Vagina (tissue), 2 donors: Measurements from ENCODE around the gene EFHB. TPM values are rescaled to one million over a fixed set of nuclear protein-coding genes. Genes with fewer than 3 reads are reported as not detected.
"Not testable (repeated sequence)": the region's sequence is repeated elsewhere in the genome, so short reads cannot be mapped to it uniquely, and the experiment has no call there.

ENCODE experiments used
- DNase-seq, 2 donors: peaks; one replicate each; pipeline ENCODE4 v3.0.0-alpha.2; 2017; ENCODE audit errors: extremely low spot score in 2 of 2
- H3K27ac ChIP-seq: fragments of 200-600 bp; sonication (generic); one replicate; pipeline ENCODE4 v1.5.1; 2019
- H3K27me3 ChIP-seq: fragments of 200-600 bp; sonication (generic); one replicate; pipeline ENCODE4 v1.5.1; 2019
- H3K36me3 ChIP-seq, 2 donors: fragments of 200-600 bp; sonication (generic); one replicate each; pipeline ENCODE4 v1.5.1; 2017 to 2019
- H3K4me1 ChIP-seq: fragments of 200-600 bp; sonication (generic); one replicate; pipeline ENCODE4 v1.5.1; 2019
- H3K4me3 ChIP-seq, 2 donors: fragments of 200-600 bp; sonication (generic); 1 replicate in 1 of 2; 2 replicates in 1 of 2; pipeline ENCODE4 v1.5.1; 2016 to 2019
- H3K9me3 ChIP-seq: fragments of 200-600 bp; sonication (generic); one replicate; pipeline ENCODE4 v1.5.1; 2019
- POLR2A ChIP-seq, 2 donors: fragments of 450-650 bp; IDR thresholded peaks; one replicate each; pipeline ENCODE4 v1.6.1; 2017; ENCODE audit warnings: antibody characterized with exemption in 2 of 2, mild to moderate bottlenecking in 2 of 2, moderate library complexity in 2 of 2
- POLR2AphosphoS5 ChIP-seq, 2 donors: sonication (generic); formaldehyde crosslinking; IDR thresholded peaks; one replicate each; pipeline ENCODE4 v1.9.0; 2017; ENCODE audit warnings: antibody characterized with exemption in 2 of 2, mild to moderate bottlenecking in 2 of 2, low read depth in 1 of 2; ENCODE audit not compliant: insufficient read depth in 1 of 2
- intact Hi-C: fragments of 100-400 bp; cut with DNase I; formaldehyde crosslinking; loops from one replicate; pipeline ENCODE4 v1.15.1; 2023
- total RNA-seq: library from RNA; depleted of rRNA; stranded (reverse); fragments of >200 nt; gene quantifications from one replicate; pipeline ENCODE4 v1.2.3, GENCODE V29; 2016
- TF ChIP-seq, protein P1 (sequence below), 3 experiments: fragments of 450-650 bp in 2 of 3; fragments of 200-600 bp in 1 of 3; sonication (generic) in 1 of 3; IDR thresholded peaks; one replicate each; pipeline ENCODE4 v1.5.1; 2017 to 2019; ENCODE audit warnings: antibody characterized with exemption in 3 of 3, mild to moderate bottlenecking in 2 of 3, moderate library complexity in 2 of 3

Gene EFHB
- total RNA-seq, 1 donor from 2014 or later = 0.49 TPM

DNA sequence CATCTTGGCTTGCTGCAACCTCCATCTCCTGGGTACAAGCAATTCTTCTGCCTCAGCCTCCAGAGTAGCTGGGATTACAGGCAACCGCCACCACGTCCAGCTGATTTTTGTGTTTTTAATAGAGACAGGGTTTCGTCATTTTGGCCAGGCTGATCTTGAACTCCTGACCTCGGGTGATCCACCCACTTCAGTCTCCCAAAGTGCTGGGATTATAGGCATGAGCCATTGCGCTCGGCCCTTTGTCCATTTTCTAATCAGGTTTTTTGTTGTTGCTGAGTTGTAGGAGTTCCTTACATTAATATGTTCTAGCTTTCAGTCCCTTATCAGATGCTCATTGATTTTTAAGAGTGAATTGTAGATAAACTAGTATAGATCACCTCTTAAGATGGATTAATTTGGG is 33.2 kb upstream of the EFHB start:
- H3K9me3 ChIP-seq = no peaks in the 10 kb centered on the region
- no peak overlapping the region for H3K27ac ChIP-seq
- H3K27me3 ChIP-seq = no peaks in the 10 kb centered on the region
- TF ChIP-seq, protein P1, sequence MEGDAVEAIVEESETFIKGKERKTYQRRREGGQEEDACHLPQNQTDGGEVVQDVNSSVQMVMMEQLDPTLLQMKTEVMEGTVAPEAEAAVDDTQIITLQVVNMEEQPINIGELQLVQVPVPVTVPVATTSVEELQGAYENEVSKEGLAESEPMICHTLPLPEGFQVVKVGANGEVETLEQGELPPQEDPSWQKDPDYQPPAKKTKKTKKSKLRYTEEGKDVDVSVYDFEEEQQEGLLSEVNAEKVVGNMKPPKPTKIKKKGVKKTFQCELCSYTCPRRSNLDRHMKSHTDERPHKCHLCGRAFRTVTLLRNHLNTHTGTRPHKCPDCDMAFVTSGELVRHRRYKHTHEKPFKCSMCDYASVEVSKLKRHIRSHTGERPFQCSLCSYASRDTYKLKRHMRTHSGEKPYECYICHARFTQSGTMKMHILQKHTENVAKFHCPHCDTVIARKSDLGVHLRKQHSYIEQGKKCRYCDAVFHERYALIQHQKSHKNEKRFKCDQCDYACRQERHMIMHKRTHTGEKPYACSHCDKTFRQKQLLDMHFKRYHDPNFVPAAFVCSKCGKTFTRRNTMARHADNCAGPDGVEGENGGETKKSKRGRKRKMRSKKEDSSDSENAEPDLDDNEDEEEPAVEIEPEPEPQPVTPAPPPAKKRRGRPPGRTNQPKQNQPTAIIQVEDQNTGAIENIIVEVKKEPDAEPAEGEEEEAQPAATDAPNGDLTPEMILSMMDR (IDR thresholded peaks at IDR 0.05) = no peak
- TF ChIP-seq POLR2A (IDR thresholded peaks at IDR 0.05) (no peak), POLR2AphosphoS5 (IDR thresholded peaks at IDR 0.05; ENCODE audit: insufficient read depth in 1 of 2, low read depth in 1 of 2) (no peak)
- peaks cover 25% of the 10 kb centered on the region for H3K4me1 ChIP-seq
- DNase-seq = no peak
- H3K4me3 ChIP-seq = no peak overlapping the region
- intact Hi-C loops = no loop called here
- no peaks in the 10 kb centered on the region for H3K36me3 ChIP-seq

- TF ChIP-seq POLR2A (IDR thresholded peaks at IDR 0.05) (no peak), POLR2AphosphoS5 (IDR thresholded peaks at IDR 0.05; ENCODE audit: insufficient read depth in 1 of 2, low read depth in 1 of 2) (no peak)
- TF ChIP-seq, protein P1 (IDR thresholded peaks at IDR 0.05) = no peak
- Histone ChIP-seq H3K27ac (no peak overlapping the region), H3K4me1 (peaks cover 34% of the 10 kb centered on the region), H3K4me3 (no peak overlapping the region), H3K27me3 (no peaks in the 10 kb centered on the region), H3K36me3 (peaks cover 0 to 6% of the 10 kb centered on the region in 2 donors), H3K9me3 (no peaks in the 10 kb centered on the region)
- DNase-seq = no peak
- intact Hi-C loops = no loop called here
Observed at GRCh38 chr3:19961960-19962359, 27.9 kb upstream of the EFHB start.

DNA sequence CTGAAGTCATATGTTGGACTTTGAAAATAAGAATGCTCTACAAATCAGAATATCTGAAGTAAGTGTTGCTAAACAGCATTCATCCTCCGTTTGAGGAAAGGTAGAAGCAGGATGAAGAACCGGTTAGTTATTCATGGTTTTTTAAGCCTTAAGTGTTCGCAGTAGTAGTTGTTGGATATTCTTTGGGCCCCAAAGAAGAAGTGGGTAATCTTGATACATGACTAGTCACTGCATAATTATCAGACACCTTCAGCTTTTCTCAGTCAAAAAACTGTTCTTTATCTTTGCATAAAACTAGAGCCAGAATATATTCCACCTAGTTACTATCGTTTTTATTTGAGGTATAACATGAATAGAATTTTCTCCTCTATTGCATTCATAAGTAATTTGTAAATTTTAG is 26.7 kb upstream of the EFHB start:
- peaks cover 33% of the 10 kb centered on the region for H3K4me1 ChIP-seq
- DNase-seq = no peak
- H3K27ac ChIP-seq = no peak overlapping the region
- no peak overlapping the region for H3K4me3 ChIP-seq
- H3K27me3 ChIP-seq = no peaks in the 10 kb centered on the region
- peaks cover 0 to 11% of the 10 kb centered on the region in 2 donors for H3K36me3 ChIP-seq
- intact Hi-C loops = no loop called here
- H3K9me3 ChIP-seq = no peaks in the 10 kb centered on the region
- no peak for TF ChIP-seq POLR2A (IDR thresholded peaks at IDR 0.05)
- no peak for TF ChIP-seq POLR2AphosphoS5 (IDR thresholded peaks at IDR 0.05; ENCODE audit: insufficient read depth in 1 of 2, low read depth in 1 of 2)
- TF ChIP-seq, protein P1 (IDR thresholded peaks at IDR 0.05) = no peak

DNA sequence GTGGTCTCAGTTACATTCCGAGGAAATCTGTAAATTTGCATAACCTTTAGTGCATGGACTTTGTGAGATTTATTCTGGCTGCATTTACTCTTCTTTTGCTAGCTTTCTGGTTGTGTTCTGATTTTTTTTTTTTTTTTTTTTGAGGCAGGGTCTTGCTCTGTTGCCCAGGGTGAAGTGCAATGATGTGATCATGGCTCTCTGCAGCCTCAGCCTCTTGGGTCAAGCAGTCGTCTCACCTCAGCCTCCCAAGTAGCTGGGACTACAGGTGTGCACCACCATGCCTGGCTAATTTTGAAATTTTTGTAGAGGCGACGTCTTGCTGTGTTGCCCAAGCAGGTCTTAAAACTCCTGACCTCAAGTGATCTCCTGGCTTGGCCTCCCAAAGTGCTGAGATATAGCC is 25.5 kb upstream of the EFHB start:
- TF ChIP-seq POLR2A (IDR thresholded peaks at IDR 0.05) (no peak), POLR2AphosphoS5 (IDR thresholded peaks at IDR 0.05; ENCODE audit: insufficient read depth in 1 of 2, low read depth in 1 of 2) (no peak)
- TF ChIP-seq, protein P1 (IDR thresholded peaks at IDR 0.05) = no peak
- intact Hi-C loops = no loop called here
- peaks cover 38% of the 10 kb centered on the region for H3K4me1 ChIP-seq
- H3K36me3 ChIP-seq = peaks cover 0 to 14% of the 10 kb centered on the region in 2 donors
- H3K27me3 ChIP-seq = no peaks in the 10 kb centered on the region
- no peaks in the 10 kb centered on the region for H3K9me3 ChIP-seq
- H3K27ac ChIP-seq = no peak overlapping the region
- no peak for DNase-seq
- H3K4me3 ChIP-seq = no peak overlapping the region

DNA sequence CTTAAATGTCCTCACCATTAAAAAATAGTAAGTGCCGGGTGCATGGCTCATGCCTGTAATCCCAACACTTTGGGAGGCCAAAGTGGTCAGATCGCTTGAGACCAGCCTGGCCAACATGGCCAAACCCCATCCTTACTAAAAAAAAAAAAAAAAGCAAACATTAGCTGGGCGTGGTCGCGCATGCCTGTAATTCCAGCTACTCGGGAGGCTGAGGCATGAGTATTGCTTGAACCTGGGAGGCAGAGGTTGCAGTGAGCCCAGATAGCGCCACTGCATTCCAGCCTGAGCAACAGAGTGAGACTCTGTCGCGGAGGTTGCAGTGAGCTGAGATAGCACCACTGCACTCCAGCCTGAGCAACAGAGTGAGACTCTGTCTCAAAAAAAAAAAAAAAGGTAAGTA is 23.3 kb upstream of the EFHB start:
- H3K9me3 ChIP-seq, H3K27me3 ChIP-seq, DNase-seq, H3K27ac ChIP-seq, H3K4me3 ChIP-seq, intact Hi-C loops: not testable (repeated sequence)
- Histone ChIP-seq H3K4me1 (peaks cover 53% of the 10 kb centered on the region), H3K36me3 (peaks cover 0 to 27% of the 10 kb centered on the region in 2 donors)

DNA sequence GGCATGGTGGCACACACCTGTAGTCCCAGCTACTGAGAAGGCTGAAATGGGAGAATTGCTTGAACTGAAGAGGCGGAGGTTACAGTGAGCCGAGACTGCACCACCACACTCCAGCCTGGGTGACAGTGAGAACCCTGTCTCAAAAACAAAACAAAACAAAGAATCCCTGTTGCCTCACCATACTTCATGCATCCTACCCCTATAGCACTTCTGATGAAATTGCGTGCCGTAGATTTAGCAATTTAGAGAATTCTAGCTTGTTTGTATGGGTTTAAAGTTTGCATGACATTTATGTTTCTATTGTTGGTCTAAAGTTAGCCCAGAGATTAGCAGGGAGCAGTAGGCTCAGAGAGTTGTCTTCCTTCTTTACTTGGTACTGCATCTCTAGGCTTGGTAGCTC is 20.7 kb upstream of the EFHB start:
- DNase-seq = no peak
- intact Hi-C loops = no loop called here
- Histone ChIP-seq H3K36me3 (peaks cover 0 to 33% of the 10 kb centered on the region in 2 donors), H3K4me3 (no peak overlapping the region), H3K4me1 (peaks cover 63% of the 10 kb centered on the region), H3K9me3 (no peaks in the 10 kb centered on the region), H3K27ac (no peak overlapping the region), H3K27me3 (no peaks in the 10 kb centered on the region)
- TF ChIP-seq POLR2AphosphoS5 (IDR thresholded peaks at IDR 0.05; ENCODE audit: insufficient read depth in 1 of 2, low read depth in 1 of 2) (no peak), POLR2A (IDR thresholded peaks at IDR 0.05) (no peak)
